ENCODE results near the gene ARSG.
"Not testable (repeated sequence)": the region's sequence is repeated elsewhere in the genome, so short reads cannot be mapped to it uniquely, and the experiment has no call there.

DNA sequence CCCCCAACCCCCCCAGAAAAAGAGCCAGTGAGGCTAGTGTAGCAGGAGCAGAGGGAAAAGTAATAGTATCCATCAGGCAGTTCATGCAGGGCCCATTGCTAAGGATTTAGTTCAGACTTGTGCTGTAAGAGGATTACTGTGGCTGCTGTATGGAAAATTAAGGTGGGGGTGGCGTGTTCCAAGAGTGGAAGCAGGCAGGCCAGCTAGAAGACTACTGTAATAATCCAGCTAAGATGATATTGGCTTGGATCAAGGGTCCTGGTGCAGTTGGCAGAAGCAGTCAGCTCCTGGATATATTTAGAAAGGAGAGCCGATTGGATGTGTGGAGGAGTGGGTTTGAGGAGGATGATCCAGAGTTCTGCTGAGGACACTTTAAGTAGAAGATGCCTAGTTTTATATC is 28.8 kb upstream of the ARSG start:
- TF ChIP-seq, protein P1, sequence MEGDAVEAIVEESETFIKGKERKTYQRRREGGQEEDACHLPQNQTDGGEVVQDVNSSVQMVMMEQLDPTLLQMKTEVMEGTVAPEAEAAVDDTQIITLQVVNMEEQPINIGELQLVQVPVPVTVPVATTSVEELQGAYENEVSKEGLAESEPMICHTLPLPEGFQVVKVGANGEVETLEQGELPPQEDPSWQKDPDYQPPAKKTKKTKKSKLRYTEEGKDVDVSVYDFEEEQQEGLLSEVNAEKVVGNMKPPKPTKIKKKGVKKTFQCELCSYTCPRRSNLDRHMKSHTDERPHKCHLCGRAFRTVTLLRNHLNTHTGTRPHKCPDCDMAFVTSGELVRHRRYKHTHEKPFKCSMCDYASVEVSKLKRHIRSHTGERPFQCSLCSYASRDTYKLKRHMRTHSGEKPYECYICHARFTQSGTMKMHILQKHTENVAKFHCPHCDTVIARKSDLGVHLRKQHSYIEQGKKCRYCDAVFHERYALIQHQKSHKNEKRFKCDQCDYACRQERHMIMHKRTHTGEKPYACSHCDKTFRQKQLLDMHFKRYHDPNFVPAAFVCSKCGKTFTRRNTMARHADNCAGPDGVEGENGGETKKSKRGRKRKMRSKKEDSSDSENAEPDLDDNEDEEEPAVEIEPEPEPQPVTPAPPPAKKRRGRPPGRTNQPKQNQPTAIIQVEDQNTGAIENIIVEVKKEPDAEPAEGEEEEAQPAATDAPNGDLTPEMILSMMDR (IDR thresholded peaks at IDR 0.05; ENCODE audit: insufficient read depth, low read length, poor library complexity, severe bottlenecking), result not testable (repeated sequence)
- not testable (repeated sequence) for TF ChIP-seq EZH2phosphoT487 (conservative IDR thresholded peaks at IDR 0.05; ENCODE audit: low read length)

Measured in SU-DHL-6 (cell line).